Loucy (cell line): ENCODE results near the gene OSBPL8.

ENCODE experiments used
- EZH2phosphoT487 ChIP-seq: fragments of 200-600 bp; IDR thresholded peaks from 2 replicates; pipeline ENCODE4 v1.6.1; 2018; ENCODE audit warnings: antibody characterized with exemption, mild to moderate bottlenecking, moderate library complexity, borderline replicate concordance
- TF ChIP-seq, protein P1 (sequence below): fragments of 200-600 bp; sonication (generic); conservative IDR thresholded peaks from 2 replicates; pipeline ENCODE4 v1.5.1; 2014; ENCODE audit warnings: mild to moderate bottlenecking, antibody characterized with exemption, low read length

GRCh38 chr12:76379261-76379660 lies 180.3 kb downstream of the OSBPL8 start:
- TF ChIP-seq, protein P1, sequence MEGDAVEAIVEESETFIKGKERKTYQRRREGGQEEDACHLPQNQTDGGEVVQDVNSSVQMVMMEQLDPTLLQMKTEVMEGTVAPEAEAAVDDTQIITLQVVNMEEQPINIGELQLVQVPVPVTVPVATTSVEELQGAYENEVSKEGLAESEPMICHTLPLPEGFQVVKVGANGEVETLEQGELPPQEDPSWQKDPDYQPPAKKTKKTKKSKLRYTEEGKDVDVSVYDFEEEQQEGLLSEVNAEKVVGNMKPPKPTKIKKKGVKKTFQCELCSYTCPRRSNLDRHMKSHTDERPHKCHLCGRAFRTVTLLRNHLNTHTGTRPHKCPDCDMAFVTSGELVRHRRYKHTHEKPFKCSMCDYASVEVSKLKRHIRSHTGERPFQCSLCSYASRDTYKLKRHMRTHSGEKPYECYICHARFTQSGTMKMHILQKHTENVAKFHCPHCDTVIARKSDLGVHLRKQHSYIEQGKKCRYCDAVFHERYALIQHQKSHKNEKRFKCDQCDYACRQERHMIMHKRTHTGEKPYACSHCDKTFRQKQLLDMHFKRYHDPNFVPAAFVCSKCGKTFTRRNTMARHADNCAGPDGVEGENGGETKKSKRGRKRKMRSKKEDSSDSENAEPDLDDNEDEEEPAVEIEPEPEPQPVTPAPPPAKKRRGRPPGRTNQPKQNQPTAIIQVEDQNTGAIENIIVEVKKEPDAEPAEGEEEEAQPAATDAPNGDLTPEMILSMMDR, result no peak
- TF ChIP-seq EZH2phosphoT487, result no peak
